SK-N-MC (cell line): ENCODE measurements around the gene MINDY4.

Experiments used
- EZH2 ChIP-seq: fragments of 200-600 bp; sonication (generic); IDR thresholded peaks from one replicate; pipeline ENCODE4 v1.6.1; 2017; ENCODE audit warnings: antibody characterized with exemption
- FOXP2 ChIP-seq: optimal IDR thresholded peaks from 2 replicates; pipeline ENCODE3; 2011; ENCODE audit warnings: mild to moderate bottlenecking, moderate library complexity; ENCODE audit not compliant: insufficient read depth; ENCODE audit errors: extremely low read length, control extremely low read depth
- POLR2AphosphoS5 ChIP-seq: IDR thresholded peaks from 2 replicates; pipeline ENCODE4 v1.6.1; 2012; ENCODE audit warnings: mild to moderate bottlenecking, low read depth, low read length, borderline replicate concordance

DNA sequence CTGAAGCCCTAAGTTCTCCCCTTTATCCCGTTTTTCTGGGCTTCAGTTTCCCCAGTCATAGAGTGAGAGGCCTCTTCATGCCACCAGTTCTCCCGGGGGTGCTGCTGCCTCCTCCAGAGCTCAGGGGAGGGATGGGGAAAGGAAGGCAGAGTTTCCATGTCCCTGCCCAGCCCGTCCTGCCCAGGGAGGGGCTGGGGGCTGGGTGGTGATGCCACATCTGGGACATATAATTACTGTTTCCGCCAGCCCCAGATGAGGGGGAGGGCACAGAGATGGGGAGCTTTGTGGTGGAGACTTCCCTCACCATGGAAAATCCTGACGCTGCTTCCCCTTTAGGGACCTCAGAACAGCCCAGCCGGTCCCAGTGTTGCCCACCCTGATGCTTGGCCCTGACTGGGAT, 144.5 kb downstream of the MINDY4 start:
- TF ChIP-seq POLR2AphosphoS5 (no peak), EZH2 (no peak), FOXP2 (no peak)
